KMS-11 (cell line): ENCODE data around the gene PAM16.
"Not testable (repeated sequence)": the region's sequence is repeated elsewhere in the genome, so short reads cannot be mapped to it uniquely, and the experiment has no call there.

ENCODE experiments used
- H2AFZ ChIP-seq: fragments of 200-600 bp; sonication (generic); 2 replicates; pipeline ENCODE4 v1.6.1; 2016; ENCODE audit warnings: antibody characterized with exemption, mixed run types, low read depth
- H3K27ac ChIP-seq: fragments of 200-600 bp; sonication (generic); 2 replicates; pipeline ENCODE4 v1.6.1; 2016; ENCODE audit warnings: mild to moderate bottlenecking, mixed run types
- H3K27me3 ChIP-seq: fragments of 200-600 bp; sonication (generic); 2 replicates; pipeline ENCODE4 v1.6.1; 2017; ENCODE audit warnings: mild to moderate bottlenecking, low read depth, mixed run types, moderate library complexity; ENCODE audit not compliant: insufficient read depth
- H3K36me3 ChIP-seq: fragments of 200-600 bp; sonication (generic); 2 replicates; pipeline ENCODE4 v1.6.1; 2017; ENCODE audit warnings: mild to moderate bottlenecking, mixed run types; ENCODE audit not compliant: insufficient read depth
- H3K4me1 ChIP-seq: fragments of 200-600 bp; sonication (generic); 2 replicates; pipeline ENCODE4 v1.6.1; 2016; ENCODE audit warnings: mild to moderate bottlenecking, low read depth, mixed run types; ENCODE audit not compliant: poor library complexity, severe bottlenecking
- H3K4me2 ChIP-seq: fragments of 200-600 bp; sonication (generic); 2 replicates; pipeline ENCODE4 v1.7.0; 2016; ENCODE audit warnings: mild to moderate bottlenecking, mixed run types
- H3K4me3 ChIP-seq: fragments of 200-600 bp; sonication (generic); IDR thresholded peaks from 2 replicates; pipeline ENCODE4 v1.6.1; 2017; ENCODE audit warnings: low read depth, low read length, mixed read lengths; ENCODE audit not compliant: insufficient read depth
- H3K79me2 ChIP-seq: fragments of 200-600 bp; sonication (generic); 2 replicates; pipeline ENCODE4 v1.6.1; 2016; ENCODE audit warnings: low read depth, mixed run types; ENCODE audit not compliant: insufficient read depth
- H3K9ac ChIP-seq: fragments of 200-600 bp; sonication (generic); 2 replicates; pipeline ENCODE4 v1.6.1; 2016; ENCODE audit warnings: mild to moderate bottlenecking, mixed run types
- H4K20me1 ChIP-seq: fragments of 200-600 bp; sonication (generic); 2 replicates; pipeline ENCODE4 v1.6.1; 2016; ENCODE audit warnings: mild to moderate bottlenecking, mixed run types; ENCODE audit not compliant: insufficient read depth
- TF ChIP-seq, protein P1 (sequence below): fragments of 200-600 bp; sonication (generic); conservative IDR thresholded peaks from 2 replicates; pipeline ENCODE4 v1.6.1; 2017; ENCODE audit warnings: low read depth, mild to moderate bottlenecking, antibody characterized with exemption, low read length, moderate library complexity, mixed read lengths

The PAM16 gene

DNA sequence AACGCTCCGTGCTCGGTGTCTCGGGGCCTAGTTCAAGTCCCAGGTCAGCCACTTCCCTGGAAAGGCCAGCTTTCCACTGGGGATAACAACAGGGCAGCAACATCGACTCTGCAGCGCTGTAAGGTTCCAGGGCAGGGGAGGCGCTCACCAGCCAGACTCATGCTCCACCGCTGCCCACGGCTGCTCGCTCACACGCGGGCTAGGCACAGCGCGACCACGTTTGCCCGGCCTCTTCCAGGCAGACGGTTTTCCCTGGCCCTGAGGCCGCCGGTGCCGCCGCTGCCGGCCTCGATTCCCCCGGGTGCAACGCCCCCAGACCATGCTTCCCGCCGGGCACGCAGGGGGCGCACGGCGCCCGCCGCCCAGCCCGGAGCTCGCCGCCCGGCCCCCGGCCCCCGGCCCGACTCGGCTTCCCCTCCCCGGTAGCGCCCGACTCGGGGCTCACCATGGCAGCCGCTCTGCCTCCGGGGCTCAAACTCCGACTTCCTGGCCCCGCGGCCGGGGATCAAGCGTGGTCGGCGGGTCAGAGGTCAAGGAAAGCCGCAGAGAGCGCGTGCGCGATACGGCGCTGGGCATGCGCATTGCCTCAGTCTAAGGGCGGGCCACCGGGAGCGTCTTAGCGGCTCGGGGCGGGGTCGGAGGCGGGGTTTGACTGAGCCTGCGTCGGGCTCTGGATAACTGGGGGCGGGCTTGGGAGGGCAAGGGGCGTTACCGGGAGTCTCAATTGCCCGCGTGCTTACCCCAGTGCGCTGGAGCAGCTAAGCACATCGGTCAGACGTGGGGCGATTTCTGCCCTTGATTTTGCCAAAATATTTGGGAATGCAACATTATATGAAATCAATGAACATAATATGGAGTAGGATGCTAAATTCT is at the start of gene PAM16:
PAM16 (minus strand) TSS at position 535 of the 873 bp plus-strand sequence; CDS start at position 448, 87 bp downstream.
- TF ChIP-seq, protein P1, sequence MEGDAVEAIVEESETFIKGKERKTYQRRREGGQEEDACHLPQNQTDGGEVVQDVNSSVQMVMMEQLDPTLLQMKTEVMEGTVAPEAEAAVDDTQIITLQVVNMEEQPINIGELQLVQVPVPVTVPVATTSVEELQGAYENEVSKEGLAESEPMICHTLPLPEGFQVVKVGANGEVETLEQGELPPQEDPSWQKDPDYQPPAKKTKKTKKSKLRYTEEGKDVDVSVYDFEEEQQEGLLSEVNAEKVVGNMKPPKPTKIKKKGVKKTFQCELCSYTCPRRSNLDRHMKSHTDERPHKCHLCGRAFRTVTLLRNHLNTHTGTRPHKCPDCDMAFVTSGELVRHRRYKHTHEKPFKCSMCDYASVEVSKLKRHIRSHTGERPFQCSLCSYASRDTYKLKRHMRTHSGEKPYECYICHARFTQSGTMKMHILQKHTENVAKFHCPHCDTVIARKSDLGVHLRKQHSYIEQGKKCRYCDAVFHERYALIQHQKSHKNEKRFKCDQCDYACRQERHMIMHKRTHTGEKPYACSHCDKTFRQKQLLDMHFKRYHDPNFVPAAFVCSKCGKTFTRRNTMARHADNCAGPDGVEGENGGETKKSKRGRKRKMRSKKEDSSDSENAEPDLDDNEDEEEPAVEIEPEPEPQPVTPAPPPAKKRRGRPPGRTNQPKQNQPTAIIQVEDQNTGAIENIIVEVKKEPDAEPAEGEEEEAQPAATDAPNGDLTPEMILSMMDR = no peak; the same call in 1 of the 2 replicates
- H2AFZ ChIP-seq = peak within 1 kb of the TSS; percentile 73
- H3K27me3 ChIP-seq = no peaks in the 10 kb centered on the region
- H3K27ac ChIP-seq = peak within 1 kb of the TSS; percentile 83
- peaks cover 11% of the 10 kb centered on the region; the same call in 1 of the 2 replicates for H4K20me1 ChIP-seq
- no peaks in the 10 kb centered on the region for H3K36me3 ChIP-seq
- peaks cover 39% of the 10 kb centered on the region for H3K4me1 ChIP-seq
- H3K4me2 ChIP-seq = peak within 1 kb of the TSS; percentile 56
- H3K79me2 ChIP-seq = peaks cover 46% of the 10 kb centered on the region
- no peak within 1 kb of the TSS for H3K4me3 ChIP-seq
- peak within 1 kb of the TSS; percentile 95 for H3K9ac ChIP-seq

DNA sequence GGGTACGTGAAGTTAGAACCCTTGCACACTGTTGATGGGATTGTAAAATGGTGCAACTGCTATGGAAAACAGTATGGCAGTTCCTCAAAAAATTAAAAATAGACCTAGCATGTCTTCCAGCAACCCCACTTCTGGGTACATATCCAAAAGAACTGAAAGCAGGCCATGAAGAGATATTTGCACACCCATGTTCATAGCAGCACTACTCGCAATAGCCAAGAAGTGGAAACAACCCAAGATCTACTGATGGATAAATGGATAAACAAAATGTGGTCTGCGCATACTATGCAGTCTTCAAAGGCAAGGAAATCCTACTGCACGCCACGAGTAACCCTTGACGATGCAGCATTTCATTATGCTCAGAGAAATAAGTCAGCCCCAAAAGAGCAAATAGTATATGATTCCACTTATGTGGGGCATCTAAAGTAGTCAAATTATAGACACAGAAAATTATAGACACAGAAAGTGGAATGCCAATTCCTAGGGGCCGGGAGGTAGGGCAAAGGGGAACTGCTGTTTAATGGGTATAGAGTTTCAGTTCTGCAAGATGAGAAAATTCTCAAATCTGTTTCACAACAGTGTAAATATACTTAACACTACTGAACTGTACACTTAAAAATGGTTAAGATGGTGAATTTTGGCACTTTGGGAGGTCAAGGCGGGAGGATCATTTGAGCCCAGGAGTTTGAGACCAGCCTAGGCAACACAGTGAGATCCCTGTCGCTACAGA is 48.0 kb upstream of the PAM16 start:
- peaks cover 11% of the 10 kb centered on the region; the same call in 1 of the 2 replicates for H3K36me3 ChIP-seq
- H3K27me3 ChIP-seq = no peaks in the 10 kb centered on the region
- no peaks in the 10 kb centered on the region for H3K4me1 ChIP-seq
- H3K27ac ChIP-seq = no peak overlapping the region
- no peak overlapping the region for H3K4me2 ChIP-seq
- H3K4me3 ChIP-seq = no peak overlapping the region
- no peak overlapping the region for H3K9ac ChIP-seq
- H3K79me2 ChIP-seq = no peaks in the 10 kb centered on the region
- no peak overlapping the region for H2AFZ ChIP-seq
- TF ChIP-seq, protein P1 = no peak
- no peaks in the 10 kb centered on the region for H4K20me1 ChIP-seq

DNA sequence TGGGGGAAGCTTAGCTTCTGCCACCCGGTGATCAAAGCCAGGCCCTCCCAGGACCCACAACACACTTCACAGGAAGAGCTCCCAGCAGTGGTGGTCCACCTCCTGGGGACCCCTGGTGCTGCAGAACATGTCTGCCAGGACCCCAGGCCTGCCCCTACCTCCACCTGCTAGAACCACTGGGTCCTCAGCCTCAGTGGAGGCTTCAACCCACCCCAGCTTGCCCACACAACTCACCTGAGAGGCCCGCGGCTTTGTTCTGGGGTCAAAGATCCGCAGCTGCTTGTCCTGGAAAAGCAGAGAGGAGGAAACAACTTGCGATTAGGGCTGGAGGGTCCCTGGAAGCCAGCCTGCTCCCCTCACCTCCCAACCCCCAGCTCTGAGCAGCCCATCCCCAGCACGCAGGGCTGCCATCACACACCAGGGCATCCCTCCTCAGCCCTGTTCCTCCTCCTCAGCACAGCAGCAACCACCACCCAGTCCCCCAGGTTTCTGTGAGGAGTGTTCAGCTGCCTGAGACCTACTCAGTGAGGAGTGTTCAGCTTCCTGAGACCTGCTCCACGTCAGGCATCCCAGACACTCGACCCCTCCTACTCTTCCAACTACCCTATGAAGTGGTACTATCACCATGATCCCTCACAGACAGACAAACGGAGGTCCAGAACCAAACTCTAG is 44.1 kb upstream of the PAM16 start:
- H3K79me2 ChIP-seq = no peaks in the 10 kb centered on the region
- no peaks in the 10 kb centered on the region for H4K20me1 ChIP-seq
- TF ChIP-seq, protein P1 = no peak
- no peak overlapping the region for H3K27ac ChIP-seq
- no peak overlapping the region for H3K4me2 ChIP-seq
- no peak overlapping the region for H3K4me3 ChIP-seq
- H2AFZ ChIP-seq = no peak overlapping the region
- H3K4me1 ChIP-seq = no peaks in the 10 kb centered on the region
- H3K36me3 ChIP-seq = peaks cover 7% of the 10 kb centered on the region; the same call in 1 of the 2 replicates
- no peaks in the 10 kb centered on the region for H3K27me3 ChIP-seq
- H3K9ac ChIP-seq = no peak overlapping the region

DNA sequence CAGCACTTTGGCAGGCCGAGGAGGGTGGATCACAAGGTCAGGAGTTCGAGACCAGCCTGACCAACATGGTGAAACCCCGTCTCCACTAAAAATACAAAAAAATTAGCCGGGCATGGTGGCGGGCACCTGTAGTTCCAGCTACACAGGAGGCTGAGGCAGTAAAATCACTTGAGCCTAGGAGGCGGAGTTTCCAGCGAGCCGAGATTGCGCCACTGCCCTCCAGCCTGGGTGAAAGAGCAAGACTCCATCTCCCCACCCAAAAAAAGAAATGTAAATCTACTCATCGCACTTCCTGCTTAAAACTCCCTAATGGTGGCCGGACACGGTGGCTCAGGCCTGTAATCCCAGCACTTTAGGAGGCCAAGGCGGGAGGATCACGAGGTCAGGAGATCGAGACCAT is 42.7 kb upstream of the PAM16 start:
- not testable (repeated sequence) for H3K4me1 ChIP-seq, H3K27ac ChIP-seq, H3K9ac ChIP-seq, H3K36me3 ChIP-seq, H3K4me2 ChIP-seq, H3K27me3 ChIP-seq, H3K79me2 ChIP-seq, H3K4me3 ChIP-seq, H2AFZ ChIP-seq, H4K20me1 ChIP-seq
